GM10266 (cell line): ENCODE measurements around the gene VPS52.
"Not testable (repeated sequence)": the region's sequence is repeated elsewhere in the genome, so short reads cannot be mapped to it uniquely, and the experiment has no call there.

Source experiments
- DNase-seq: peaks from one replicate; pipeline ENCODE4 v3.0.0; 2012; ENCODE audit errors: extremely low spot score
- TF ChIP-seq, protein P1 (sequence below): IDR thresholded peaks from 2 replicates; pipeline ENCODE4 v1.5.1; 2012; ENCODE audit warnings: mild to moderate bottlenecking, low read depth; ENCODE audit not compliant: control insufficient read depth, insufficient read depth; ENCODE audit errors: missing control alignments

The VPS52 gene

DNA sequence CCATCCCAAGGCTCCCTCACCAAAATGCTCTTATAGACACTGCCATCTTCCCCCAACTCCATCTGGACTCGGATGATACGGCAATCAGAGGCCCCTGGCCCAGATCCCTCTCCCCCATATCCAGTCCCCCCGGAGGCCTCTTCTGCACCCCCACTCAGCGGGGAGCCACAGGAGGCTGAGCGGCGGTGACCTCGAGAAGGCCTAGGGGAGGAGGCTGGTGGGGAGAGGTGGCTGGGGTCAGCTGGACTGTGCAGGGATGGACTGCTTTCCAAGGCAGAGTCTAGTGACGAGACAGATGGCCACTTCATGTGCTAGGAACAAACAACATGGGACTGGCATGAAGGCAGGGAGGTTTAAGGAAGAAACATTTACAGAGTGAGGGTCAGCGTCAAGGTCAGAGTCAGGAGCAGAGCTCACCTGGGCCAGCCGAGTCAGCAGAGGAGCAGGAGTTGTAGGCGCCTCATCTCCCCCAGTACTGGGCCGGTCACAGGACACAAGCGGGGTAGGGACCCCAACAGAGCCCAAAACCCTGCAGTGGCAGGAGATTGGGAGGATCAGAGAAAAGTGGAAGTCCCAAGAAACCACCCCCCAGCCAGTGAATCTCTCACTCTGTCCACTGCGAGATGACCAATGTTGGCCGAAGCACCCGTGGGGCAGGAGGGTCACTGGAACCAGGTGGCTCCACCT lies 21.5 kb upstream of the VPS52 start:
- TF ChIP-seq, protein P1, sequence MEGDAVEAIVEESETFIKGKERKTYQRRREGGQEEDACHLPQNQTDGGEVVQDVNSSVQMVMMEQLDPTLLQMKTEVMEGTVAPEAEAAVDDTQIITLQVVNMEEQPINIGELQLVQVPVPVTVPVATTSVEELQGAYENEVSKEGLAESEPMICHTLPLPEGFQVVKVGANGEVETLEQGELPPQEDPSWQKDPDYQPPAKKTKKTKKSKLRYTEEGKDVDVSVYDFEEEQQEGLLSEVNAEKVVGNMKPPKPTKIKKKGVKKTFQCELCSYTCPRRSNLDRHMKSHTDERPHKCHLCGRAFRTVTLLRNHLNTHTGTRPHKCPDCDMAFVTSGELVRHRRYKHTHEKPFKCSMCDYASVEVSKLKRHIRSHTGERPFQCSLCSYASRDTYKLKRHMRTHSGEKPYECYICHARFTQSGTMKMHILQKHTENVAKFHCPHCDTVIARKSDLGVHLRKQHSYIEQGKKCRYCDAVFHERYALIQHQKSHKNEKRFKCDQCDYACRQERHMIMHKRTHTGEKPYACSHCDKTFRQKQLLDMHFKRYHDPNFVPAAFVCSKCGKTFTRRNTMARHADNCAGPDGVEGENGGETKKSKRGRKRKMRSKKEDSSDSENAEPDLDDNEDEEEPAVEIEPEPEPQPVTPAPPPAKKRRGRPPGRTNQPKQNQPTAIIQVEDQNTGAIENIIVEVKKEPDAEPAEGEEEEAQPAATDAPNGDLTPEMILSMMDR = no peak

DNA sequence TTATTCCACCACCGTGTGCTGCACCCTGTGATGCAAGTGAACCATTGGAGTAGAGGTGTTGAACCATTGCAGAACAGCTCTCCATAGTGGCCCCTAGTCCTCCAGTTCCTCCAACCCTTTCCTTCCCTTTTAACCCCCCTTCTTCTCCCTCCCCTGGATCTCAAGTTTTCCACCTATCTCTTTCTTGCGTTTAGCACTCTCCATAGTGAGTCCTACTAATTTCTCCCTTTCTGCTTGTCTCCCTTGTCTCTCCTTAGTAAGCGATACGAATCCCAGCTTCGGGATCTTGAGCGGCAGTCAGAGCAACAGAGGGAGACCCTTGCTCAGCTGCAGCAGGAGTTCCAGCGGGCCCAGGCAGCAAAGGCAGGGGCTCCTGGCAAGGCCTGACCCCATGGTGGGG lies 18.8 kb upstream of the VPS52 start:
- TF ChIP-seq, protein P1 = no peak
- no peak for DNase-seq

More for the DNA sequence above, 21.5 kb upstream of the VPS52 start:
- no peak for DNase-seq

DNA sequence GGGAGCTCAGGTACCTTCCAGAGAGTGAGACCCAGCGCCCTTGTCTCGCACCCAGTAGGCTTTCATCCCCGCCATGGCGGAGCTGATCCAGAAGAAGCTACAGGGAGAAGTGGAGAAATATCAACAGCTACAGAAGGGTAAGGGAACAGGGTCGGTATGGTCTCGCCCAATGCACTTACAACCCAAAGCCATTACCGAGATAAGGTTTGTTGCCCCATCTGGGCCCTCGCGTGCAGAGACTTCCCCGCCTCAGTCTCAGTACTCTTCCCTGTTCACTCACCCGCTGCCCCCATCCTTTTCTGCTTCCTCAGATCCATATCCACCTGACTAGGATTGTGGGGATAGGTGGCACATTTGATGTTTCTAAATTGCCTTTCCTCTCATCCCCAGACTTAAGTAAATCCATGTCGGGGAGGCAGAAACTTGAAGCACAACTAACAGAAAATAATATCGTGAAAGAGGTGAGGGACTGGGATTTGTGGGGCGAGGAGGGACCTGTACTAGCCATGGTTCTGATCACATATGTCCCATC lies 18.2 kb upstream of the VPS52 start:
- DNase-seq = no peak
- TF ChIP-seq, protein P1 = no peak

DNA sequence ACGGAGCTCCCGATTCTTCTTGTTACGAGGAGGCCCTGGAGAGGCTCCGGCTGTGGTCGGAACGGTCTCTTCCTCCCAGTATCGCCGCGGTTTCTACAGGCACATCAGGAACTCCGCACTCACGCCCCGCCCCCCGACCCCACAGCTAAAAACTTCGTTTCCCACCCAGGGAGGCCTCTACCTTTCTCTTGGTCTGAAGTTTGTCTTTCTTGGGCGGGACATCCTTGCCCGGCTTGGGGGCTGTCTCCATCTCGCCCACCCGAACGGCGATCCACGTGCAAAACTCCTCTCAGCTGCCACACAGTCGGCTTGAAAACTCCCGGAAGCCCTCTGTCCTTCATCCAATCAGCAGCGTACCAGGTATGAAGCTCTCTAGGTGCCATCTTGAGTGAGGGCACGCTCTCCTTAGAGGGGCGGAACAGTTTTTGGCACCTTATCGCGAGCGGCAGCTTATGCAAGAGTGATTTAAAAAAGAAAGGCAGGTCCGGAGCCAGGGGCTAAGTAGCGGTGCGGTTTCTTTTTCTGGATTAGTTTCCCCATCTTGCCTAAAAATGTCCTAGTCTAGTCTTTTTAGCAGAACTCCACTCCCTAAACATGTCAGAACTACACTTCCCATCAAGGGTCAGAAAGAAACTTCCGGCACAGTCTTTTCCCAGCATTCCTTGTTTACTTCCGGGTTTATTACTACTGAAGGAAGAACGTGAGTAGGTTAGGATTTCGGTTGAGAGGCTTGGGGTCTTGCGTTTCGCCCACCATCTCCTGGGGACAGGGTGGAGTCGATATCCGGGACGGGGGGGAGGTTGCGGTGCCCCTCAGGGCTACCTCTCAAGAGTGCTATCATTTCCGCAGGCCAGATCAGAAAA lies 17.5 kb upstream of the VPS52 start, which contains the start of the genes PFDN6 and WDR46:
Gene PFDN6 (plus strand): TSS at position 681 of the 863 bp plus-strand sequence. CDS start 256 bp downstream, outside the sequence.
Gene WDR46 (minus strand): TSS at position 319 of the 863 bp plus-strand sequence. CDS start 69 bp downstream, at position 250.
- peak; percentile 91 for DNase-seq
- TF ChIP-seq, protein P1 = no peak

DNA sequence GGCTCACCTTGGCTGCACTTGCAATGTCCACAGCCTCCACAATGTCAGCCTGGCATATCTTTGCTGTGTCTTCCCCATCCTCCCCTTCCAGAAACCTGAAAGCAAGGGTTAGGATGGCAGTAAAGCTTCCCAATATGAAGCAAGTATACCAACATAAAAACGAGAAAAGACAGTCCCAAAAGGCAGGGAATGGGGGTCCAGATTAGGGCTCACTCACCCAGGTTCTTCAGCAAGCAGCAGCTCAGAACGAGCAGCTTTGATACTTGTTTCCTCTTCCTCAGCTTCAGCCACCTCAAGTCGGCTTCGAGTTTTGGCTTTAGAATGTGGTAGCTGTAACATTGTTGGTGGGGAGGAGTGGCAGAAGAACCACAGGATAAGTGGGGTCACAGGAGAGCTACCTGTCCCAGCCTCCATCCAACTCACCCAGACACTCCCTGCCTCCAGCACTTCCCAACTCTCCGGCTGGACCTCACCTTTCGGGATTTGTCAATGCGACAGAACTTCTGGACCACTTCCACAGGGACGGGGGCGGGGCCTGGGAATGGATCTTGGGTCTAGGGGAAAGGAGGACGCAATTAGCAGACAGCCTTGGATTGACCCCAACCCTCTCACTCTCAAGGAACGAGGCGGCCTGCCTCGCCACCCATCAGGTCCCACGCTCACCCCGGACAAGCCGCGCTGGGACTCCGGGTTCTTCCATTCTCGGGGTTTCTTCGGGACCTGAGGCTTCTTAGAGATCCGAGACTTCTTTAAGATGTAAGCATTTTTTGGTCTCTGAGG lies 16.7 kb upstream of the VPS52 start:
- DNase-seq = no peak
- TF ChIP-seq, protein P1 = no peak

DNA sequence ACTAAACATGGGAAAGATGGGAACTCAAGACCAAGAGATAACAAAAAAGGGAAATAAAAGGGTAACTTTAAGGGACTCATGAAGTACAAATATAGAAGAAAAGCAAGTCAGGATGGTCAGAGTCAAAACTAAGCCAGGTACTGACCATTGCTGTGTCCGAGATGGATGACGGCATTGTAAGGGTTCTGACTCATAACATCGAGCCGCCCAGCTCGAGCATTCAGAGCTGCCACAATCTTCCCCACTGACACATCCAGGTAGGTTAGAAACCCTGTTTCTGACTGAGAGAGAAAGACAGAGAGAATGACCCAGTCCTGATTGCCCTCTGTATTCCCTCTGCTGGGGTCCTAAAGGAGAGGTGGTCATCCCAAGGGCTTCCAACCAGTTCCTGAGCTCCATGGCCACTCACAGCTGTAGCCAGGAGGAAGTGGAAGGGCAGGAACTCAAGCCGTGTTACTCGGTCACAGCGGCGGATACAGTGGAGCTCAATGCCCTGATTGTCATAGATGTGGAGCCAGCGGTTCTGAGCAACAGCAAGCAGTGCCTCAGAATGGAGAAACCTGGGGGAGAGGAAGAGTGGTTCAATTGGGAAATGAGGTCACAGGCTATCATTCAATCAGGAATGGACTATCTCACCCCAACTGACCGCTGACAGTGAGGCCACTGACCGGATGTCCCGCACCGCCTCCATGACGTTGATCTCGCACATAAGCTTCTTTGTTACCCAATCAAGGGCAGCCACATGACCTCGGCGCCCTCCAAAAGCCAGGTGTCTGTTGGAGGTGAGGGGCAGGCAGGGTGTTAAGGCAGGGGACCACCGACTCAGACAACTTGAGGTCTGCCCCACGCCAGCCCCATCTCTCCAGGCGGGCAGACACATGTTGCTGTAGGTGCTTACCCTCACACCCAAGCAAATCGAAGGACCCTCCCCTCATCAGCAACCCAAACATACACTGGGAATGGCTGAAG lies 15.6 kb upstream of the VPS52 start:
- DNase-seq = no peak
- TF ChIP-seq, protein P1 = no peak

DNA sequence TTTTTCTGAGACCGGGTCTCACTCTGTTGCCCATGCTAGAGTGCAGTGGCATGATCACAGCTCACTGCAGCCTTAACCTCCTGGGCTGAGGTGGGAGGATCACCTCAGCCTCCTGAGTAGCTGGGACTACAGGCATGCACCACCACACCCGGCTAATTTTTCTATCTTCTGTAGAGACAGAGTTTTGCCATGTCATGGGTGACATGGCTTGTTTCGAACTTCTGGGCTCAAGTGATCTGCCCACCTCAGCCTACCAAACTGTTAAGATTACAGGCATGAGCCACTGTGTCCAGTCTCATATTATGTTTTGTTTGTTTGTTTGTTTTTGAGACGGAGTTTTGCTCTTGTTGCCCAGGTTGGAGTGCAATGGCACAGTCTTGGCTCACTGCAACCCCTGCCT lies 13.5 kb upstream of the VPS52 start:
- not testable (repeated sequence) for DNase-seq
